ENCODE measurements around the gene C1orf116.

GRCh38 chr1:207017615-207018559, 14.7 kb downstream of the C1orf116 start:
- no peak for TF ChIP-seq CTCF (IDR thresholded peaks at IDR 0.05)
- TF ChIP-seq EZH2 (IDR thresholded peaks at IDR 0.05), result no peak
- TF ChIP-seq EZH2phosphoT487 (IDR thresholded peaks at IDR 0.05), result no peak

Measured in neural progenitor cell (in vitro differentiated cells).